NCI-H146 treated with DMSO at 0.1 percent for 48 hours (cell line): ENCODE results near the gene SLC7A9.

Experiments
- DNase-seq: peaks from one replicate; lab custom pipeline; 2025; ENCODE audit not compliant: unreplicated experiment; lab: John Stamatoyannopoulos, UW

Gene SLC7A9

DNA sequence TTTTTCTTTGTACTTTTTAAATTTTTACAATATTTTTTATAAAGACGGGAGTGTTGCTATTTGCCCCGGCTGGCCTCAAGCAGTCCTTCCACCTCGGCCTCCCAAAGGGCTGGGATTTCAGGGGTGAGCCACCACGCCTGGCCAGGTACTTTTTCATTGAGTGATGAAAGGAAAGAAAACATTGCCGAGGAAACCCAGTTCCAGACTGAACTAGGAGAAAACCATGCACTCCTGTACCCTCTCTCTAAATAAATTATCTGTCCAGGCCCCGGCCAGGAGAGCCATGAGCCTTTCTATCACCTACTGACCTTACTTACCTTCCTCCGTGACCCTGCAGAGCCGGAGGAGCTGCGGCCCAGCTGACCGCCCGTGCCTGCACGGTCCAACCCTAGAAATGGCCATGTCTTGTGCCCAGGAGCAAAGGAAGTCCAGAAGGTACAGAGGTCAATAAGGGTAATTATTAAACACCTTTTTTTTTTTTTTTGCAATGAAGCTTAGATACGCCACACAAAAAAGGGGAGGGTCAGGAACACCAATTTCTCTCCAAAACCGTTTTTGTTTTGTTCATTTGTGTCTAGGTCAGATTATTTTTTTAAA is at the start of gene SLC7A9:
Gene SLC7A9, minus strand, starts transcription at position 399 of the 597 bp plus-strand sequence. CDS start 1,233 bp downstream, outside the sequence.
- DNase-seq, result no peak

DNA sequence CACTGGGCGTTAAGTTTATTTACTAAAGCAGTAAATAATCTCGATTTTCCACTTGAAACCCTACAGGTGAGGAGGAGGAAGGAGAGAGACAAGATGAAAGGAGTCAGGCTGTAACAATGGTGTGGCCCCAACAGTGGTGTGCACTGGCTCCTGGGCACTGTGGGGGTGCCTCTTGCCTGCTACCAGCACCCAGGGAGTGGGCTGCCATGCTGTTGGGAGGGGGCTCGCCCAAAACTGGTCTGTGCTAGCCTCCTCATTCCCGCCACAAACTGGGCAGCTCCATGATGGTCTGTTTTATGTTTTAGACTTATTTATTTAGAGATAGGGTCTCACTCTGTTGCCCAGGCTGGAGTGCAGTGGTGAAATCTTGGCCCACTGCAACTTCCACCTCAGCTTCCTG is 49.8 kb upstream of the SLC7A9 start:
- DNase-seq, result no peak

DNA sequence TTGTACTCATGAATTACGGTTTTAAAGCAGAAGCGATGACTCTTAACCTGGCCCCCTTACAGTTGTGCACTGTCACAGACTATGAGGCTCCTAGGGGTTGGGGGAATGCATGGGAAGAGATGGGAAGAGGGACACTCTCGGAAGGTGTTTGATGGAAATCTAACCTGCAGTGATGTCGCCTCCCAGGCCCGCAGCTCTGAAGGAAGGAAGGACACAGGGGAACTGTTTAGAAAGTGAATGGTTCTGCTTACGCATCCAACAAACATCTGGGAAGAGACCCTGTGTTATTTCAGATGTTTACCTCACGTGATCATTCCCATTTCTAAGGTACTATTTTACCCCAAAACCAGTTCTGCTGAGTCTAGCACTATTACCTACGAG is 48.0 kb upstream of the SLC7A9 start:
- DNase-seq, result no peak

DNA sequence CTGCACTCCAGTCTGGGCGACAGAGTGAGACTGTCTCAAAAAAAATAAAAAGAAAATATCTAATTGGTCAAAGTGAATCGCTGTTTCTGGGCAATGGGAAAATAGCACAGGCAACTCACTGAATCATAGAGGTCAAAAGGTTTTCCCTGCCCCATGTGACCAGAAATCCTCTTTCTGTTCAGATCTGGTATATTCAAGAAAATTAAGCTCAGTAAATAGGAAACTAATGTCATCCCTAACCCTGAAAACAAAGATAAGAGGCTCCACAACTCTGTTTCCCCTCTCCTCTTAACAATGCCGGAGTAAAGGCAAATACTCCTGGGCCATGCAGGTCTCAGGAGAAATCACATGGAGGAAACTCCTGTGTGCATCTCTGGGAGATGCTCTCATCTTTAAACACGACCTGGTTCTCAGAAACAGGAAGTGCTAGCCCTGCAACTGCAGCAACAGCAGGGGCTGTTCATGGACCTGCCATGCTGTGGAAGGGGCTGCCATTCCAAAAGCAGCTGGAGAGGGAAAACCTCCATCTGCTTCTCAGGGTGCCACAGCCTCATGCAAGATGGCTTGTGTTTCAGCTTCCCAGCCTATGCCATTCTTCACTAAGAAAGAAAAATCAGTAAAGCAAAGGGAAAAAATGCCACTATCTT is 47.5 kb upstream of the SLC7A9 start:
- no peak for DNase-seq

DNA sequence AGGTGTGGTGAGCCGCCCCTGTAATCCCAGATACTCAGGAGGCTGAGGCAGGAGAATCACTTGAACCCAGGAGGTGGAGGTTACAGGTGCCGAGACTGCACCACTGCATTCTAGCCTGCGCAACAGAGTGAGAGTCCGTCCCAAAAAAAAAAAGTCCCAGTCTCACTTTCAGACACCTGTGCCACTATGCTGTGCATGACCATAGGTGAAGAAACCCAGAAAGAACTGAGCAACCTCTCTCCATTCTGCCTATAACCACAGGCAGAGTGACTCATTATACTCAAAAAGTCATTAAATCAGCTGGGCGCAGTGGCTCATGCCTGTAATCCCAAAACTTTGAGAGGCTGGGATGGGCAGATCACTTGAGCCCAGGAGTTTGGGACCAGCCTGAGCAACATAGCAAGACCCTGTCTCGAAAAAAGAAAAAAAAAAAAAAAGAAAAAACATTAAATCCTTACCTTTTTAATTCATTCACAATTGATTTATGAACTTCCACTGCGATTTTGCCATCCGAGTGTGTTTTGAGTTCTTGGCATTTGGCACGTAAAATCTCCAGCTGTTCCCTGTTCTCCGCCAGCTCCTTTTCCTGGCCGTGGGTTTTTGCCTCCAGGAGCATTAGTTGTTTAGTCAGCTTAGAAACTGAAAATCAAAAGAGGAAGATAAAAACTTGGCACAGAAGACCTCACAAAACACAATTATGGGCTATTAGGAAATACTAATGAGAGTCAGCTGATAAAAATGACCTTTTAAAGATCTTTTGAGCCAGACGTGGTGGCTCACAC is 45.5 kb upstream of the SLC7A9 start:
- DNase-seq, result no peak

DNA sequence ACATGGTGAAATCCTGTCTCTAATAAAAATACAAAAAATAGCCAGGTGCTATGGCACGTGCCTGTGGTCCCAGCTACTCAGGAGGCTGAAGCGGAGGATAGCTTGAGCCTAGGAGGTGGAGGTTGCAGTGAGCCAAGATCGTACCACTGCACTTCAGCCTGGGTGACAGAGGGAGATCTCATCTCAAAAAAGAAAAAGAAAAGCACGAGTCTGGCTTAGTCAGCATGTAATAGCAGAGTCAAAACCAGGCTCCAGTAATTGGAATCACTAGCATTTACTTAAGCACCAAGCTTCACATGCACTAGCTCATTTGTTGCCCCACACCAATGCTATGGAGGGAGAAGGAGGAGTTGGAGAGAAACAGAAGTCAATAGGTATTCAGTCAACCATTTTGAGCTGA is 41.9 kb upstream of the SLC7A9 start:
- DNase-seq, result no peak

DNA sequence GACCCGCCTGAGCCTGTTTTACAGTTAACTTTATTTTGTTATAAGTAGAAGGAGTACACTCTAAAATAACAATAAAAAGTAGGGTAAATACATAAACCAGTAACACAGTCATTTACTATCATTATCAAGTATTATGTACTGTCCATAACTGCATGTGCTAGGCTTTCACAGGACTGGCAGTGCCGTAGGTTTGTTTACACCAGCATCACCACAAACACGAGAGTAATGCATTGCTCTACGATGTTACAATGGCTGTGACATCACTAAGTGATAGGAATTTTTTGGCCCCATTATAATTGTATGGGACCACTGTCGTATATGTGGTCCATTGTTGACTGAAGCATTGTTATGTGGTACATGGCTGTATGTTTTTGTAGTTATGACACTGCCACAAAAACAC is 41.3 kb upstream of the SLC7A9 start:
- no peak for DNase-seq

DNA sequence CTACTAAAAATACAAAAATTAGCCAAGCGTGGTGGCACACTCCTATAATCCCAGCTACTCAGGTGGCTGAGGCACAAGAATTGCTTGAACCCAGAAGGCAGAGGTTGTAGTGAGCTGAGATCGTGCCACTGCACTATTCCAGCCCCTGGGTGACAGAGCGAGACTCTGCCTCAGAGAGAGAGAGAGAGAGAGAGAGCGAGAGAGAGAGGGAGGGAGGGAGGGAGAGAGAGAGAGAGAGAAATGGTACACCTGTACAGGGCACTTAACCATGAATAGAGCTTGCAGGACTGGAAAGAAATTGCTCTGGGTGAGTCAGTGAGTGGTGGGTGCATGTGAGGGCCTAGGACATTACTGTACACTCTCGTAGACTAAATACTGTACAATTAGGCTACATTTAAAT is 40.5 kb upstream of the SLC7A9 start:
- no peak for DNase-seq

DNA sequence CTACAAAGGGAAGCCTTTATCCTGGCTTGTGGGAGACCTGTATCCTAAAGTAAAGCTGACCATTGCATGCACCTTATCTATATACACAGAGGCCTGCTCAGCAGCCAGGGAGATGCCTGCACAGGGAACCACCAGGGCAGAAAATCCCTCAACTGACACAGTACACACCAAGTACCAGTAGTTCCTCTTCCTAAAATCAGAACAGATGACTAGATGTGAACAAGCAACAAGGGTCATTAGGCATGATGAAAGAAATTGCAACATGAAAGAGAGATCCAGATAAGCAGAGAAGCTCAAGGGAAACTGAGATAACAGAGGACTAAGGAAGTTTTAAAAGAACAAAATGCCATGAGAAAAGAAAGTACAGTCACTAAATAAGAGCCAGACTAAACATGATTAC is 39.7 kb upstream of the SLC7A9 start:
- DNase-seq, result no peak

DNA sequence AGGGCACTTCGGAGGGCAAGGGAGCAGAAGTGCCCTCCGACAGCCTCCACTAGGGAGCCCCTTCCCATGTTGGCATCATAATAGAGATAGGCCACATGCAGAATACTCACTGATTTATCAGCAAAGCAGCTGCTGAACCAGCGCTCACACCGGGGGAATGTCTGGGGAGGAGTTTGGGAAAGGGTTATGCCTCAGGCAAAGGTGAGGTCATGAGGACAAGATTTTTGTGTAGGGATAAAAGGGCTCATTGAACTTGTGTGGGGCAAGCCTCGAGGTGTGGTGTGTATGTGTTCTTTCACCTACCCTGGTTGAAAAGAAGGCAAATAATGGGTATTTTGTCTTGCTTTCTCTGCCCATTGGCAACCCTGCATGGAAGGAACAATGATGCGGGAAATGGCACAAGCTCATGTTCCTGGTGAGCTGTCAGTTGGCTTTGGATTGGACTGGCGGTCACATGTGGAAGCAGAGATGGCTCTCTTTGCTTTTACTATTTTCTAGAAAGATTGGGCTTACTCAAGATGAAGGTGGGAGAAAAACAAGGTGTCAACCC is 39.1 kb upstream of the SLC7A9 start:
- DNase-seq, result no peak

DNA sequence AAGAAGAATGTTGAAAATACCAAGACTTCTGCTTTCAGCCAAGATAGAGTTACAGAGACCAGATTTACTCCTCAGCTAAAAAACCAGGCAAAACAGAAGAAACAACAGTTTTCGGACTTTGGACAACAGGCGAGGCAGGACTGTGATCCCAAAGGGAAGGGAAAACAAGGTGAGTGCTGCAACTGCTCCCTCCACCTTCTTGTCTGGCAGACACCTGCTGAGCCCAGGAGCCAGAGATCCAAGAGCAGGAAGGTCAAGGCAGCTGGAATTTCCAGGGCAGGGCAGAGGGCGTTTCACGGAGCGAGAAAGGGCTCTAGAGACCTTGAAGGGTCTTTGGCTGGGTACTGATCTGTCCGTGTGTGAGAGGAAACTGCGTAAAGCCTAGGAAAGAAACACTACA is 32.9 kb upstream of the SLC7A9 start:
- DNase-seq, result no peak

DNA sequence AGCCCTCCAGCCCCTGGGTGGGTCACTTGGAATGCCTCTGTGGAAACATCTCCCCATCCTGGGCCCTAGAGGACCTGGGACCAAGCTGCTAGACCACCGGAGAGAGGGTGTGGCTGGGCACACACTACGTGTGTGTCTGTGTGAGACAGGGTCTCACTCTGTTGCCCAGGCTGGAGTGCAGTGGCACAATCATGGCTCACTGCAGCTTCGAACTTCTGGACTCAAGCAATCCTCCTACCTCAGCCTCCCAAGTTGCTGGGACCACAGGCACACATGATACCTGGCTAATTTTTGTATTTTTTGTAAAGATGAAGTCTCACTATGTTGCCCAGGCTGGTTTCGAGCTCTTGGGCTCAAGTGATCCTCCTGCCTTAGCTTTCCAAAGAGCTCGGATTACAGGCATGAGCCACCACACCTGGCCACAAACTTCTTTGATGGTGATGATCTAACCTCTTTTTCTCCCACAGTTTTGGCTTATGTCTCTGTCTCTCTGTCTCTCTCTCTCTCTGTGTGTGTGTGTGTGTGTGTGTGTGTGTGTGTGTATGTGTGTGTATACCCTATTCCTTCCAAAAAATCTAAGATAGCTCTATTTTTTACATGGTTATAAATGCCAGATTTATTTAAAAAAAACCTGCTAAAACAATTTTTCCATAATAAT is 32.1 kb upstream of the SLC7A9 start:
- no peak for DNase-seq

DNA sequence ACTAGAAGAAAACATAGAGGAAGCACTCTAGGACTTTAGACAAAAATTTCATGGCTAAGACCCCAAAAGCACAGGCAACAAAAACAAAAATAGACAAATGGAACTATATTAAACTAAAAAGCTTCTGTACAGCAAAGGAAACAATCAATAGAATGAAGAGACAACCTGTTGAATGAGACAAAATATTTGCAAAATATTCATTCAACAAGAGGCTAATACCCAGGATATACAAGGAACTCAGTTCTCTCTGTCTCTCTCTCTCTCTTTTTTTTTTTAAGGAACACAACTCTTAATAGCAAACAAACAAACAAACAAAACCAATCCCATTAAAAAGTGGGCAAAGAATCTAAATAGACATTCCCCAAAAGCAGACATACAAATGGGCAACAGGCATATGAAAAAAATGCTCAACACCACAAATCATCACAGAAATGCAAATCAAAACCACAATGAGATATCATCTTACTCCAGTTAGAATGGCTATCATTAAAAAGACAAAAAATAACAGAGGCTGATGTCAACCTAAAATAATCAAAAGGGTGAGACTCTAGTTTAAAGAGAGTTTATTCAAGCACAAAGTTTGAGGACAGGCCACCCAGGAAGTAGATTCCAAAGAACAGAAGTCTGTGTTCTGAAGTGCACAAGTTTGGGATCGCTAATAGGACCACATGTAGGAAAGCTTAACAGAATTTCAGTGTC is 27.1 kb upstream of the SLC7A9 start:
- DNase-seq, result no peak

DNA sequence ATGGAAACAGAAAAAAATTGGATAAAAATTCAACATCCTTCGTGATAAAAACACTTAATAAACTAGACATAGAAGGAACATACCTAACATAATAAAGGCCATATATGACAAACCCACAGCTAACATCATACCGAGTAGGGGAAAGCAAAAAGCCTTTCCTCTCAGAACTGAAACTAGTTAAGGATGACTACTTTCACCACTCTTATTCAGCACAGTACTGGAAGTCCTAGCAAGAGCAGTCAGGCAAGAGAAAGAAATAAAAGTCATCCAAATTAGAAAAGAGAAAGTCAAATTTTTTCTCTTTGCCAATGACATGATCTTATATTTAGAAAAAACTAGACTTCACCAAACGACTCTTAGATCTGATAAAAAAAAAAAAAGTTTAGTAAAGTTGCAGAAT is 25.8 kb upstream of the SLC7A9 start:
- DNase-seq, result no peak

DNA sequence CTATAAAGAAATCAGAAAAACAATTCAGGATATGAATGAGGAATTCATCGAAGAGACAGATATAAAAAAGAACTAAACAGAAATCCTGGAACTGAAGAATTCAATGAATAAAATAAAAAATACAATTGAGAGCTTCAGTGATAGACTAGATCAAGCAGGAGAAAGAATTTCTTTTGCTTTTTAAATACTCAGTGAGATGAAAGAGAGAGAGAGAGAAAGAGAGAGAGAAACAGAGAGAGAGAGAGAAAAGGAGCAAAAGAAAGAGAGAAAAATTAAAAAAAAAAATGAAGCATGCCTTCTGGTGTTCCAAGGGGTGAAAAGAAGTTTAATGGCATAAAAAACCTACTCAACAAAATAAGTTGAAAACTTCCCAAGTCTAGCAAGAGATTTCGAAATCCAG is 22.0 kb upstream of the SLC7A9 start:
- DNase-seq, result no peak

DNA sequence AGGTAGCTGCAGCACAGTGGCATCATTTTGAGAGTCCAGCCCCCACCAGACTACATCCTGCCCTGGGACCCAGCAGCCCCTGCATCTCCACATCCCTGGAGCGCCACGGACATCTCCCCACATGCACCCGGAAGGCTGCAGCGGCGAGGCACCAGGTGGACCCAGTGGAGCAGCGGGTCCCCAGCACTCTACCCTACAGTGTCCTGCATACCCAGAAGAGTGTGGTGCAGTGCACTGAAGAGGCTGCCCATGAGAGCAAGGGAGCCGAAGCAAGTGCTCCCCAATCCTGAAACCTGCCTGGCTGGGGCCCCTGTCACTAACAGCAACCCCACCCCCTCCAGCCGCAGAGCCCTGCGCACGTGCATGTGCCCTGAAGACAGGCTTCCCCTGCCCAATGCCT is 21.3 kb upstream of the SLC7A9 start:
- DNase-seq, result no peak

DNA sequence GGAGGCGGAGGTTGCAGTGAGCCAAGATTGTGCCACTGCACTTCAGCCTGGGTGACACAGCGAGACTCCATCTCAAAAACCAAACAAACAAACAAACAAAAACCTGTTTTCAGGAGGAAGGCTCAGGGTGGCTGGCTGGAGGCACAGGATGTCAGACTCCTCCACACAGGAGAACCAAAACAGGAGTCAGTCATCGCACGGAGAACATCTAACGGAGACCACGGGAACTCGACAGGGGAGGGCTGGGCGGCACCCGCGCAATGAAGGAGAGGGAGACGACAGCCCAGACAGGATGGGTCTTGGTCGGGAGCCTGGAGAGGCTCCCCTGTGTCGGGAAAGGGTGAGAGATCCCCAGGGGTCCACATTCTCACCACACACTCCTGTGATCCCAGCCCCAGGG is 20.8 kb upstream of the SLC7A9 start:
- DNase-seq, result no peak

DNA sequence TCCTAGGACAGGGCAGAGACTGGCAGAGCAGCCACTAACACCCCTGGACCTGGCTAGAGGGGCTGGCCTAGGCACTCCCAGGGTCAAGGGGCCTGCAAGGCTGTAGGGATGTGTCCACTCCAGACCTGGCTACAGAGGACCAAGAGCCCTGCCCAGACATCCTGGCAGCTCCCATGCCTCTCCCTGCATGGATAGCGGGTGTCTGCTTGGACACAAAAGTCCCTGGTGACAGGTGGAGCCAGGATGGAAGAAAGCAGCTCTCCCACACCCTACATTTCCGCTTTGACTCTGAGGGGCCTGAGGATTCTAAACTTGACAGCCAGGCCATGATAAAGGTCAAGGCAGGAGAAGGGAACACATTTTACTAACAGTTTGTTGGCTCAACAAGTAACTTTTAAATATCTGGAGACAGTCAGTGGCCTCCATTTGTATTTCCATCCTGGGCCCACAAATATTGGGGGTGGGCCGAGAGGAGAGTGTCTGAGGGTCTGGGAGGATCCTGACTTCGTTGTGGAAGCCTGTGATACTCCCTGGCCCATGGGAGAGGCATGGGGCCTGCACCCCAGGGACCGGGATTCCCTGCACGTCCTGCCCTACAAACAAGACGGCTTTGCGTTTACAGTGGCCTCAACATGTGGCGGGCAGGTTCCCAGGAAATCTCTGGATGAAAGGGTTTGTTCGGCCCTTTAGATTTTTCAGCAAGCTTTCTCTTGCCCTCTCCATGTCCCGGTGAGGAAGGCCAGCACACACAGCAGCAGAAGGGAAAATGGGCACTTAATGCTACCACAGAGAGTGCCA is 19.8 kb upstream of the SLC7A9 start:
- no peak for DNase-seq

DNA sequence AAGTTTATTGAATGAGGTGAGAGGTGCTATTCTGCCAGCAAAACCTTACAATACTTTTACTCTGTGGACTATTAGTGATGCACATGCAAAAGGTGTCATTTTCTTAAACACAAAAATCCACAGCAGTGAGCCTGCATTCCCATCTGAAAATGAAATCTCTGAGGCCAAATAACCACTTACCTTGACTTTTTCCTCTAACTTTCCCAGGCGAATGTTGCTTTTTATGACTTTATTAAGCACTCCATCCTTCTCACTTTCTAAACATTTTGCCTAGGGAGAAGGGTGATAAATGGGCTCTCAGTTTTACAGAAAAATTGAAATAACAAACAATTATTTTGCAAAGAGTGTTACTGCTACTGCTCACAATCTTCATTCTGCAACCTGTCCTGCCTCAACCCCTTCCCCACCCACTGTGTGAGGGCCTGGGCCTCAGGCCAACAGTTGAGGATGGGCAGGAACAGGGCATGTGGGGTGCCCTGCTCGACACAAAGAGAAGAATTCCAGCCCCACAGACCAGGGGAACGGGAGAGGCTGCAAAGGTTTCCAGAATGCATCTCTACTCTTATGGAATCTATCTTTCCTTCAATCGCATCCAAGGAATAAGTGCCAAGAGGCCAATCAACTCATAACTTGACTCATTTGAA is 18.1 kb upstream of the SLC7A9 start:
- DNase-seq, result no peak

DNA sequence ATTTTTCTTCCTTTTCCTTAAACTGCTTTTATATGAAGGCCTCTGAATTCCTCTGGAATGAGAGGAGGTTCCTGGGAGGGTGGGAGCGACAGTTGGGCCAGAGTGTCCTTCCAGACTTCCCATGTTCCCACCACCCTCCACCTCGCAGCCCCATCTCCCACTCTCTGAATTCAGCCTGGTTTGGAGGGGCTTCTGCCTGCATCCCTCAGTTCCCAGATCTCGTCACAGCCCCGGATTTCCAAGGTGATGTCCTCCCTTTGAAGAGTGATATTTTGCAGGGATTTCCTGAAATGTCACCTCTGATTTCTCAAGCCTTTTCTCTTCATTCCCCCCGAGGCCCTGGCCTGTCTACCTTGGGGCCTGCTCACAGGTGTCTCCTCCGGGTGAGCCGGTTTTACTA is 16.7 kb upstream of the SLC7A9 start:
- no peak for DNase-seq
